ENCODE results near the gene LSS.
"Not testable (repeated sequence)": the region's sequence is repeated elsewhere in the genome, so short reads cannot be mapped to it uniquely, and the experiment has no call there.

LSS gene

DNA sequence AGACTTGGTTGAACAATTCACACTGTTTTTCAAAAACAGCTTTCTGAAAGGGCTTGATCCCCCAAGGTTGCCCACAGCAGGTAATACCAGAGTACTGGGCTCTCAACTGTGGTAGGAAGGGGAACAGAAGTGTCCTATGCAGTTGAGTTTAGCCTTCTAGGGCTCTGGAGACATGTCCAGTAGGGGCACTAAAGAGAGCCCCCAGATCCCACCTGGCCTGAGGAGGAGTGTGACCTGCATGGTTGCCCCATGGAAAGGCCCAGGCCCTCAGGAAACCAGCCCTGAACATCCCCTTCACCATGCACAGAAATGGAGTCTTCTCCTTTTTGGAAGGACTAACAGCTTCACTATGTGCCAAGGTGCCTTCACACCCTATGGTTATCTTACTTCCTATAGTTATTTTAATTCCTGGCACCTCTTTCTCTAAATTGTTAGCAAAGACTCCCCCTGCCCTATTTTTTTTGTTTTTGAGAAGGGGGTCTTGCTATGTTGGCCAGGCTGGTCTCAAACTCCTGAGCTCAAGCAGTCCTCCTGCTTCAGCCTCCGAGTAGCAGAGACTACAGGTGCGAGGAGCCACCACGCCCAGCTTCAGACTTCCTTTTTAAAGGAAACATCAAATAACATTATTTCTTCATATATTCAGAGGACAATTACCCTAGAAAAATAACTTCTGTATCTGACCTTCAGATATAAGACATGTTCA lies 16.8 kb upstream of the LSS start:
- no peak for DNase-seq (ENCODE audit: low spot score)

DNA sequence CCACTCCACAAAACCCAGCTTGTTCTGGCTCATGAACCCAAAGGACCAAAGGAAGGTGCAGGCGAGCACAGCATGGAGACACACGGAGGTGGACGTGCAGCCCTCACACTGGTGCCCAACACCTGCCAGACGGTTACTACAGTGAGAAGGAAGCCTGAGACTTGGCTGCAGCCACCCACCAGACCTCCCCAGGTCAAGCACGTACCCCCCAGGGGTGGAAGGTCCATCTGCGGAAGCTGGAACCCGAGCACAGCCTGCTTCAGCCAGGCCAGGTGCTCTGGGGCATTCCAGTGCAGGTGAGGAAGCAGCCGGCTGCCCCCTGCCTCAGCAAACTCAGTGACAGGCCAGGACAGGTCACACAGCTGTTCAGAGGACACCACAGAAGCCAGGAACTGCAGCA lies 16.0 kb upstream of the LSS start:
- DNase-seq (ENCODE audit: low spot score): no peak

DNA sequence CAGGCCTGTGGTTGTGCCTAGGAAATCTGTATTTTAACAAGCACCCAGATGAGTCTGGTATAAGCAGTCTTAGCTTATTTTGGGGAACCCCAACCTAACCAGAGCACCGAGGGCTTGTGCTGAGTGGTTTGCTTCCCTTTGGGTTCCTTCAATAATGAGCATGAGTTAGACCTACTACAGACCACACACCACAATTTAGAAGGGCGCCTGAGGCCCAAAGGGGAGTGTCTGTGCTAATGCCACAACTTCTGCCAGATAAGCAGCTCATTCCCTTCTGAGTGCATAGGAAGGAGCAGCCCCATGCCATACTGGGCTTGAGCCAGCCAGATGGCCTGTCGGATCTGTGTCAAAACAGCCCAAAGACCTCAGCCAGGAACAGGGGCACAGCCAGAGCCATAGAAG lies 15.4 kb upstream of the LSS start:
- no peak for DNase-seq (ENCODE audit: low spot score)

DNA sequence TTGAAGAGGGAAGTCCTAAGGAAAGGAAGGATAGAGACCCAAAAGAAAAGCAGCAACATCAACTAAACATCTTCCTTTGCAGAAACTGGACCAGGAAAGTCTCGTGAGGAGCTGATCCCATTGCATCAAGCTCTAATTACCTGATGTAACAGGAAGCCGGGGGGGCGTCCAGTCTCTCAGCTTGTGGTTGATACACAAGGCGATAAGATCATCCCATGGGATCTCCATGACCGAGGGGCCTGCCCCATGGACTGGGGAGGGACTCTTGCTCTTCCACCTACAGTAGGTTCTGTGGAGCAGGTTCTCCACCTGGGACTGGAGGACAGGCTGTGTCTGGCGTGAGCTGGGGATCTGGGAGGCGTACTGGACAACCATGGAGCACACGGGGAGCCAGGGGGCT lies 14.8 kb upstream of the LSS start:
- DNase-seq (ENCODE audit: low spot score): no peak

DNA sequence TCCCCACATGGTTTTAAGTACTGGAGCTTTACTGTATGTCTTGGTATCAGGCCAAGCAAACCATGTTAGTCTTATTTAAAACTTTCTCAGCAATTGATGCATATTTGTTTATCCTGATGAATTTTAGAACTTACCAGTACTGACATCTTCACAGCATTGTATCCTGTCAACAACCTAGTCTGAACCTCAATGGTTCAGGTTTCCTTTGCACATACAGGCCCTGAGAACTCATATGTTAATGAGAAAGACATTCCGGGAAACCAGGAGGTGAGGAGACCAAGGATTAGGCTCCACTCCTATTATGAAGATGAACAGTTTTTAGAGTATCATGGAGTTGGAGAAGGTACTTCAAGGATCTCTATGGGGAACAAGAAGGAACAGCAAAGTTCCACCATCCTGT lies 13.0 kb upstream of the LSS start:
- not testable (repeated sequence) for DNase-seq (ENCODE audit: low spot score)

DNA sequence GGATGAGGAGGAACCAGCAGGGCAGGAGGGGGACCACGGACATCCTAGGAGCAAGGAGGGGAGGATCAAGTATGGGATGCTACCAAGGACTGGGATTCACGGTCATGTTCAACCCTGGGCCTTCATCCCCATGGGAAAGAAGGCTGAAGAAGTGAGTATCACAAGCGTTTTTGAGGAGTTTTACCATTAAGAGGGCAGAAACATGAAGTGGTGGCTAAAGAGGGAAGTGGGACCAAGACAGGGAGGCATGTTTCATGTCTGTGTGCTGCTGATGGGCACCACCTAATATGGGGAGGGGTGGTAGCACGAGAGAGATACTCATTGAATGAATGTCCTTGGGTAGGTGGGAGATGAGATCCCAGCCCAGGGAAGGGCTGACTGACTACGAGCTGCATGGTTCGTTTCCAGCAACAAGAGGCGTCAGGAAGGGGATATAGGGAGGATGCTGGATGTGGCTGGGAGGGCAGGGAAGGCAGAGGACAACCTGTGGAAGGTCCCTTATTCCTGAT lies 11.3 kb upstream of the LSS start:
- no peak for DNase-seq (ENCODE audit: low spot score)

DNA sequence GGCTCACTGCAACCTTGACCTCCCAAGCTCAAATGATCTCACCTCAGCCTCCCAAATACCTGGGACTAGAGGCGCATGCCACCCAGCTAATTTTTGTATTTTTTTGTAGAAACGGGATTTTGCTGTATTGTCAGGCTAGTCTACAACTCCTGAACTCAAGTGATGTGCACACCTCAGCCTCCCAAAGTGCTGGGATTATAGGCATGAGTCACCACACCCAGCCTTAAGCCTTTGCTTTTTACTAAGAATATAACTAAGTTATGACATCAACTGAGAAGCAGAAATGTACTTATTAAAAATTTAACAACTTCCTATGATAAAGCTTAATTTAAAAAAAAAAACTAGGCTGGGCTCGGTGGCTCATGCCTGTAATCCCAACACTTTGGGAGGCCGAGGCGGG lies 8.9 kb upstream of the LSS start:
- DNase-seq (ENCODE audit: low spot score): no peak

DNA sequence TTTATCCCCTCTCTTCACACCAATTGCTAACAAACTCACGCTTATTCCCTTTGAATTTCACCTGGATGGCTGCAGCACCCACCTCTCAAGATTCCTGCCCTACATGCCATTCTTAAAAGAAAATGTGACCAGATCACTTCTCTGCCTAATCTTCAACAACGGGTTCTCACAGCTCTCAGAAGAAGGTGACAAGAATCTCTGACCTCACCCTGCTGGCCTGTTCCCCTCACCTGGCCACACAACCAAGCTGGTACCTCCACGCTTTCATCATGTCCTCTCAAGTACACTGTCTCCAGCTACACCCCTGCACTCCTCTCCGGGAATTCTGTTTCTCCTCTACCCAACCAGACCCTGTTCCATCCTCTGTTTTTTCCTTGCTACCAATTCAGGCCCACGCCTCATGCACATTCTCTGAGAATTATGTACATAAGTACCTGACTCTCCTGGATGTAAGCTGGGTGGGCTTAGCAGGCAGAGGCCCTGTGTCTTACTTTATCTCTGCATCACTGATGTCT lies 5.9 kb upstream of the LSS start:
- no peak for DNase-seq (ENCODE audit: low spot score)

DNA sequence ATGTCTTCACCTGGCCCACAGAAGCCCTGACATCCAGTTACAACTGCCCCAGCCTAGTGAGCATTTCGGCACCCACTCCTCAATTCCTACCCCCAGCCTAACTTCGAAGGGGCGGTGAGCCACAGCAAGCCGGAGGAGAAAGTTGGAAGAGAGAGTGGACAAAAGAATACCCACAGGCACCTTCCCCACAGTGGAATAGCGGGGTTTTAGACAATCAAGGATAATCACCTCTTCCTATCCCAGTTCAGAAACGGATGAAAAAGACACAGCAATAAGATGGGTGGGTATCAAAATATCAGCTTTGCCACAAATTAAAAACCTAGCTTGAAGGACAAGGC lies 1.3 kb upstream of the LSS start:
- DNase-seq (ENCODE audit: low spot score): no peak

DNA sequence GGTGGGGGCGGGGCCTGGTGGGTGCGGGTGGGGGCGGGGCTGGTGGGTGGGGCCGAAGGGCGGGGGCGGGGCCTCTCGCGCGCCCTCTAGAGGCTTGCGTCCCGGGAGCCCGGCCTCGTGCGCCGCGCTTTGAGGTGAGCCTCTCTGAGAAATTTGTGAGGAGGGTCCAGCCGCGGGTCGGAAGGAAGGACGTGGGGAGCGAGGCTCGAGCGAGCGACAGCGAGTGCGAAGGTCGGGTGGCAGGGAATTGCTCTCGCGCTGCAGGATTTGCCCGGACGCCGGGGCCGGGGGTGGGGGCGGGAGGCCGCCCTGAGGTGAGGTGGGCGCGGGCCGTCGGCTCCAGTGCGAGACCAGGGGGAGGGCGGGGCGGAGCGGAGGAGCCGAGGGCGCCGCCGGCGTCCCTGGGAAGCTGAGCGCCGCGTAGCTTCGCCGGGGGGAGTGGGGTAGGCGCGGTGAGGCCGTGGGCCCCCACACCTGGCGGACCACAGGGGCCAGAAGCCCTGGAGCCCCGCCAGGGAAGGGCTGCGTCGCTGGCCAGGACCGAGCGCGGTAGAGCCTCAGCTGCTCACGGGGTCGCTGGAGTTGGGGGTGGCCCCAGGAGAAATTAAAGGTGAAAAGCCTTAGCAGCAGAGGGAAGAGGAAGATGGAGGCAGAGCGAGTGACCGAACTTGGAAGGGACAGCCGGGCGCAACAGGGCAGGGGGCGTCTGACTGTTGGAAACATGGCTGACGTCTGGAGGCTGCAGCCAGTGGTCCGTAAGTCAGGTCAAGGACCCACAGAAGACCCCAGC lies 754 bp upstream of the LSS start:
- peak; percentile 58 for DNase-seq (ENCODE audit: low spot score)

DNA sequence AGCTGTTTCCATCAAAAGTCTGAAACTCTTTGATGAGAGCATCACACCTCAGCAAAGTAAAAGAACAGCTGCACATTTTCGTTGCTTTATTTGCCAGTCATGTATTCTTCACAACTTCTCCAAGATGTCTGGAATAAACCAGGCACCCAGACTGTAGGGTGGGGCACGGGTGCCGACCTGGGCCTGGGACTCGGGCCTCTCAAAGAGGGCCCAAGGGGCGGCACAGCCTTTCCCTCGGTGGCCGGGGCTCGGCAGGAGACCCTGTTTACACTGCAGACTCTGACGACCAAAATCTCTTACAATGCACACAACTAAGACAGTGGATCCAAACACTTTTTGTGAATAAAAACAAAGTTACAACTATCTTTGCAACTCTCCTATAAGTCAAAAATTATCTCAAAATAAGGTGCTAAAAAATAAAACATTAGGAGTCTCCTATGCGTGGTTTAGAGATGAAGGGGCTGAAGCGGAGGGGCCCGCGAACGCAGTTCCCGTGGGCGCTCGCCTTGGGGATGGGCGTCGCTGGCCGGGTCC lies 696 bp downstream of the LSS start:
- DNase-seq (ENCODE audit: low spot score): no peak

DNA sequence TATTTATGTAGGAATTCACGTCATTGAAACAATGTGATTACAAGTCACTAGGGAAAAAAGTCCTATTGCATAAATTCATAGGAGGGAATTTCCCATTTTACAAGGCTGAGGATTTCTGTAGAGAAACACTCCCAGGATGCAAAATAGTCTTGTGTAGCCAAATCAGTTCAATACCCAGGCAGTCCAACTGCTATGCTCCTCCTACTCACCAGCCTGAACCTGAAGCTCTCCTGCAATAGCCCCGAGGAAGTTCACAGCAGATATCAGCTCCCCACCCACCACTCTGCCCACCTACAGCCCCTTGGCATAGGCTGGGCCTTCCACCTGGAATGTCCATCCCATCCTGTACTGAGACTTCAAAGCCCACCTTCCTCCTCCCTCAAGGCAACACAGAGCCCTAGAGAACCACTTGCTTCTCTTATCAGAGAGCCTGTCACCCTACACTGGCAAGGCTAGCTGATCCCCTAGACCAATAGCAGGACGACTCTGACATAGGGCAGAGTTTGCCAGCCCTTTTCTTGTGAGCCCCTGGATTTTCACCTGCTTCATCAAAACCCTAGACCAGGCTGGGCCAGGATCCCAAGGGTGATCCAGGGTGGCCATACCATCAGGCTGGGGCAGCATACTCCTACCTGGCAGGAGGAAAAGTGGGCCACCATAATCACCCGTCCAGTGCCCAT lies 1.5 kb downstream of the LSS start:
- peak; percentile 20 for DNase-seq (ENCODE audit: low spot score)

DNA sequence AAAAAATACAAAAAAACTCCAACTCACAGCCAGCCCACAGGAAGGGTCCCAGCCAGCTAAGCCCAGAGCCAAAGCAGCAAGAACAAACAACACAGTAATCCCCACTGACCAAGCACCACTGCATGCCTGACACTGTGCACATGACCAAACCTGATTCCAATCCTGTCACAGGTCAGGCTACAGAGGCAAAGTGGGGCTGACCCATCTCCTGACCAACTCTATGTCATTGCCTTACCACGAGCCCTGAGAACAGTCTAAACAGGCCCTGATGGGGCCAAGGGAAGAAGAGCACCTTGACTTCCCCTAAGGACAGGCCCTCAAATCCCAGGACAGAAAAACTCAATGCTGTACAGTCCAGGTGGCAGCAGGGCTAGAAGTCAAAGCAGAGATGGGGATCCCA lies 2.4 kb downstream of the LSS start:
- no peak for DNase-seq (ENCODE audit: low spot score)

DNA sequence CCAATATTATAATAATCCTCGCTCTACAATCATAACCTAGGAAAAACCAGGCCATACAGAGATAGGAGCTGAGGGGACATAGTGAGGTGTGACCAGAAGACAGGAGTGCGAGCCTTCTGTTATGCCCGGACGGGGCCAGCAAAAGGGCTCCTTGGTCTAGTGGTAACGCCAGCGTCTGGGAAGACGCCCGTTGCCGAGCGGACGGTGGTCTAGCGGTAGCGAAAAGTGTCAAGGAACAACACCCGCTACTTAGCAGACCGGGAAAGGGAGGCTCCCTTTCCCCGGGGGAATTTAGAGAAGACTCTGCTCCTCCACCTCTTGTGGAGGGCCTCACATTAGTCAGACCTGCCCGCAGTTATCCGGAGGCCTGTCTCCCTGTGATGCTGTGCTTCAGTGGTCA lies 4.9 kb downstream of the LSS start:
- DNase-seq (ENCODE audit: low spot score): not testable (repeated sequence)

DNA sequence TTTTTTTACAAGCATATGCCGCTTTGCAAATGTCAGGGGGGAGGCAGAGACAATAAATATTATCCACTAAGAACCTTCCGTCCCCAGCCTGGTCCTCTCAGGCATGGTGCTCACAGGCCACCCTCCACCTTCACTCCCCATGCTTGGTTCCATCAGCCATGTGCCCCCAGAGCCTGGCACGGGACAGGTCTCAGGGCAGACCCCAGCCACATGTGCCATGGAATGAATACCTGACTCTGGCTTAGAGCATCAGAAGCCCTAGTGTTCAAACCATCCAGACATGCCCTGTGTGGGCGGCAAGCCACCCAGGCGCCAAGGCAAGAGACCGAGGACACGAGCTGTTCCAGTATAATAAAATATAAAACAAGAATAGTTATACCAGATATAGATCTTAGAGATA lies 5.4 kb downstream of the LSS start:
- no peak for DNase-seq (ENCODE audit: low spot score)

DNA sequence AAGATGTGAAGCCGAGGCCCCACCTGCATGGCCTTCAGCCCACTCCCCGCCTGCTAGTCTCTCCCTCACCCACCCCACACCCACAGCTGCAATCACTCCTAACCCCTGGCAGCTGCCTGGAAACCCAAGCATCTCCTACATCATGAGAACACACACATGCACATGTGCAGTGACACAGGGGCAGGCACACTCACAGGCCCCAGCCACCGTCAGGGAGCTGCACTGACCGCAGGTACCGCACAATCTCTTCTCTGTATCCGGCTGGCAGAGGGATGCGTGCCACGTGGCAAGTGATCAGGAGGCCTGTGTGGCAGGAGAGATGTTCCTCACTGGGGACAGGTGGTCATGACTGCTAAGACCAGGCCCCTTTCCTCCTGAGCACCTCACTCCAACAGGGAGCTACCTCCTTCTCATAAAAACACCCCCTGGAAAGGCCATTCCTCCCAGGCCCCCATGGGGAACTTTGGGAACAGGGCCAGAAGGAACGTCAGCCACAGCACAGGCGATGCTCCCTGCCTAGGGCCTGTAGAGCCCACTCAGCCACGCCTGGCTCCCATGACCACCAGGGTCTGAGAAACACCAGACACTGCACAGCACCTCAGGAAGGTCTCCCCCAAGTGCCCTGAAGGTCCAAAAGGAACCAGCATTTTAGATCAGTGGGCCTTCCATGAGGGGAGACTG lies 6.0 kb downstream of the LSS start:
- DNase-seq (ENCODE audit: low spot score): no peak

DNA sequence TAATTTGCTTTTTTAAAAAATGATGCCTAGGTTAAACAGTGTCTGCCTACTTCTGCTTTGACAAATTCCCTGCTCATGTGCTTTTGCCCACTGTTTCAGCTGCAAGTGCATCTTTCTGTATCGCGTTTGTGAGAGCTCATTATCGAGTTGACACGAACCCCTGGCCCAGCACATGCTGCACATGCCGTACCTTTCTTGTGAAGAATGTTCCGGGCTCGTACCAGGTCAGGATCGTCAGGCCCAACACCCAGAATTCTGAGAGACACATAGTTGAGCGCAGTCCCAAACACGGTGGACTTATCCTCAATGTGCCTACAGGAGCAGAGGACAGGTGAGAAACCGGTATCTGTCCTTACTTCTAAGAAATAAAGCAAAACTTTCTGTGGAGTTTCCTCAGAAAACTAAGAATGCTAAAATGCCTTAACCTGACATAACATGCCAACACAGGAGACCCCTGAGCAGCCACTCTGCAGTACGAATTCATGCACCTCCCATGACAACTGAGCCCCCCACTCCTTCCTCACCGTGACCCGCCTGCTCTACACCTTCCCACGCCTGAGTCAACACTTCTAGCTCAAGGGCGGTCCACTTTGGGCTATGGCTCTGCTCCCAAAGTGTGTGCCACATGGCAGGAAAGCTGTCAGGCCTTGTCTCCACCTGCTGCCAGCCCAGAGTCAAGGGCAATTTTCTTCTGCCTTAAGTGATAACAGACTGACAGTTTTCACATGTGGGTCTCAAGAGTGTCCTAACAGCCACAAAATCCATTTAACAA lies 6.7 kb downstream of the LSS start:
- no peak for DNase-seq (ENCODE audit: low spot score)

DNA sequence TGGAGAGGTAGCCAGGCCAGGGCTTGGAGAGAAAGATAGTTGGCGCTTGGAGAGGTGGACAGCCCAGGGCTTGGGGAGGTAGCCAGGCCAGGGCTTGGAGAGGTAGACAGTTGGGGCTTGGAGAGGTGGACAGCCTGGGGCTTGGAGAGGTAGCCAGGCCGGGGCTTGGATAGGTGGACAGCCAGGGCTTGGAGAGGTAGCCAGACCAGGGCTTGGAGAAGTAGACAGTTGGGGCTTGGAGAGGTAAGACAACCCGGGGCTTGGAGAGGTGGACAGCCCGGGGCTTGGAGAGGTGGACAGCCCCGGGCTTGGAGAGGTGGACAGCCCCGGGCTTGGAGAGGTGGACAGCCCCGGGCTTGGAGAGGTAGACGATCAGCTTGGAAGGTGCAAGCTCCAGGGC lies 7.7 kb downstream of the LSS start:
- DNase-seq (ENCODE audit: low spot score): no peak

DNA sequence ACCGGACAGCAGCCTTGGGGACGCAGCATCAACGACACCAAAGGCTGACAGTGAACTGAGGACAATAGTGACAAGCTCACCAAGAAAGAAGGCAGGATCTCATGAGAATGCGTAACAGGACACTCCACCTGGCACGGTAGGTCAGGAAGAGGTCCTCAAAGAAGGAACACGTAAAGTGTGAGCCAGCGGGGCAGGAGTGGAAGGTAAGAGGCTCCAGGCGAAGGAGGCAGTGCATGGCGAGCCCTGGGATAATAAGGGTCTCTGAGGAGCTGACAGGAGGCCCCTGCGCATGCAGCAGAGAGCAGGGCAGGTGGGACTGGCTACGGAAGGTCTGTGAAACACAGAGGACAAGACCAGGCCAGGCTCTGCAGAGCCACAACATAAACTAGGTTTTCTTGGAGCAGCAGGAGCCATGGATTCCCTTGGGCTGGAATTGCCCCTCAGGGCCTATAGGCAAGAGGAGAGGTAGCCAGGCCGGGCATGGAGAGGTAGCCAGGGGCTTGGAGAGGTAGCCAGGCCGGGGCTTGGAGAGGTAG lies 8.2 kb downstream of the LSS start:
- DNase-seq (ENCODE audit: low spot score): no peak

DNA sequence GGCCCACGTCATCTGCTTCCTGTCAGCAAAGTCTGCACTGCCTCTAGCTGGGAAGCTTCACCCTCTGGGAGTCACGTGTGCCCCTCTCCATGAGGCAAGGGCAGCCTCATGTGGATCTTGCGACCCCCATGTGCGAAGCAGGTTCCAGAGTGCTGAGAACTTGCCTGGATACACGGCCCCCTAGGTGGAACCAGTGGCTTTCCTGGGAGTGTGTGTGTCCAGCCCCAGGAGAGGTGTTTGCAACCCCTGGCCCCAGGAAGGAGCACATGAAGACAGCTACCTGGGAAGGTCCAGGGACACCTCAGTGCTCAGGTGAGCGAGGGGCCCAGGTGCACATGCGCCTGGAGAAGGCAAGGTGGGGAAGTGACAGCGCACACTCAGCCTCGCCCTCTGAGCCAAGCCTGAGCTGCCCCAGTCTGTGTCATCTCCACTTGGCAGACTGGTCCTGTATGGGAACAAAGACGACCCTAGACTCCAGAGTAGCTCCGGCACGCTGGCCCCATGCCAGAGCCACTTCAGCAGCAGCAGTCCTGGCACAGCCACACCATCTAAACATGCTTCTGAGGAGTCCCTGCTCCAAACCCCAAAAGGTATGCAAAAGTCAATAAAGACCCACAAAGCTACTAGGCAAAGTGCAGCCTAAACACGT lies 8.9 kb downstream of the LSS start:
- no peak for DNase-seq (ENCODE audit: low spot score)
